Muscle layer of colon (tissue), 2 donors: ENCODE results near the gene CYP1A2.
A peak's percentile ranks its signal among the peaks of the same experiment; 100 is the strongest.
"Not testable (repeated sequence)": the region's sequence is repeated elsewhere in the genome, so short reads cannot be mapped to it uniquely, and the experiment has no call there.

Experiments used
- H3K27ac ChIP-seq: one replicate; pipeline ENCODE4 v1.7.0; 2013; ENCODE audit warnings: low read depth, mild to moderate bottlenecking, low read length, moderate library complexity
- H3K27me3 ChIP-seq, 2 donors: one replicate each; pipeline ENCODE4 v1.7.0; 2013; ENCODE audit warnings: low read length in 2 of 2, mild to moderate bottlenecking in 2 of 2; ENCODE audit not compliant: insufficient read depth in 2 of 2, control insufficient read depth in 1 of 2
- H3K36me3 ChIP-seq: one replicate; pipeline ENCODE4 v1.7.0; 2013; ENCODE audit warnings: mild to moderate bottlenecking, low read length; ENCODE audit not compliant: insufficient read depth
- H3K4me1 ChIP-seq: one replicate; pipeline ENCODE4 v1.7.0; 2013; ENCODE audit warnings: mild to moderate bottlenecking, low read length; ENCODE audit not compliant: insufficient read depth
- H3K4me3 ChIP-seq, 2 donors: one replicate each; pipeline ENCODE4 v1.7.0; 2013; ENCODE audit warnings: low read length in 2 of 2, low read depth in 1 of 2, mild to moderate bottlenecking in 1 of 2, moderate library complexity in 1 of 2
- H3K9ac ChIP-seq: one replicate; pipeline ENCODE4 v1.7.0; 2013; ENCODE audit warnings: low read length
- H3K9me3 ChIP-seq: one replicate; pipeline ENCODE4 v1.7.0; 2013; ENCODE audit warnings: mild to moderate bottlenecking, low read length
- donor health status: abdominal sarcoma.
- donor health status: Adenocarcinoma of cecum.

Gene CYP1A2

DNA sequence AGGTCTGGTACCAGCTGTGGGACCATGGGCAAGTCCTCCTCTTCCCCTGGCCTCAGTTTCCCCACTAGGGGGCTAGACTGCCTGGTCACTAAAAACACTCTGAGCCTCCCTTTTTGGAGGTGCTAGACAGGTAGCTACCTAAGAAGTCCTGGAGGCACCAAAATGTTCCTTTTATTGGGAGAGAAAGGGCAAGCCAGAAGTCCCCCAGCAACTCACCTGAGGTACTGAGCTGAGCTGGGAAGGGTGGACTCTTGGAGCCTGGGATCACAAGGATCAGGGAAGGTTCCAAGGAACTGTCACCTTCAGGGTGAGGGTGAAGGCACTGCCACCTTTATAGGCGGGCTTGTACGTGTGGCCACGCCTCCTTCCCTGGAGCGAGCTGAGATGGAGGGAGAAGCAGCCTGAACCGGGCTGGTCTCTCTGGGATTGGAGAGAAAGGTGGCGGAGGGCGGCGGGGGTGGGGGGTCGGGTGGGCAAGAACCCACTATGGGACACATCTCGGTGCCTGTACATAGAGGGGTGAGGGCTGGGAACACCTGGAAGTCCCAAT lies 23.3 kb upstream of the CYP1A2 start, which contains the start of gene CYP1A1:
Gene CYP1A1, minus strand, starts transcription at position 304 of the 550 bp plus-strand sequence. CDS start 2,431 bp downstream, outside the sequence.
- H3K9ac ChIP-seq = no peak within 1 kb of the TSS
- no peak within 1 kb of the TSS for H3K27ac ChIP-seq
- H3K36me3 ChIP-seq = no peaks in the 10 kb centered on the region
- H3K9me3 ChIP-seq = no peaks in the 10 kb centered on the region
- peaks cover 0 to 15% of the 10 kb centered on the region in 2 donors for H3K27me3 ChIP-seq
- peak within 1 kb of the TSS; percentile 63 to 70 for H3K4me3 ChIP-seq
- H3K4me1 ChIP-seq = peaks cover 7% of the 10 kb centered on the region

DNA sequence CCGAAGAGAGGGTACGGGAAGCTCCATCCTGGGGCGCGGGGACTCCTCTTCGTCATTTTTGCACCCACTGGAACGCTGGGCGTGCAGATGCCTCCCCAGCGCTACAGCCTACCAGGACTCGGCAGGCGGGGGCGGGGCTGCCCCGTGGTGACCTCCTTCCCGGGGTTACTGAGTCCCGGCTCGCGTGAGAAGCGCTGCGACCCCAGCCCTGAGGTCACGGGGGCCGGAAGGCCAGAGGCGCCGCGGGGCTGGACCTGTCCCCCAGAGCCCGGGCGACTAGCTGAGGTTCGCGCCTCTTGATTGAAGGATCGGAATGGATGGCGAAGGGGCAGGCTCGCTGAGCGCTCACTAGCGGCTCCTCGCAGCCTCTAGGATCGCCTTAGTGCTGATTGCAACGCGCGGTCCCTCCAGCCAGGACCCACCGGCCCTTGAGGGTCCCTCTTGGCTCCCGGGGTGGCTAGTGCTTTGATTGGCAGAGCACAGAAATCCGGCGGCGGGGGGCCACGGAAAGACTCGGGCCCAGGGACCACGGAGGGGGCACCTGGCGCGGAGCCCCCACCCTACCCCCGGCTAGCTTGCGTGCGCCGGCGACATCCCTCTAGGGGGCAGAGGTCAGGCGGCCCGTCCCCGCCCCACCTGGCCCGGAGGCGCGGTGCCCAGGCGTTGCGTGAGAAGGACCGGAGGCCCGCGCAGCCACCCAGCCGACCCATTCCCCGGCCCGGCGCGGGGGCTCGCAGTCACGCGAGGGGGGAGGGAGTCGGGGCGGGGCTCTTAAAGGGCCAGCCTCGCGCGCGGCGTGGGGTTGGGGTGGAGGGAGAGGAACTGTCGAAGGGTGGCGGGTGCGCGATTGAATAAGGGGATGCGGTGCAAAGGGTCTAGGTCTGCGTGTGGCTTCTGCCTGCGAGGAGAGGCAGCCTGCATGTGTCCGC lies 22.5 kb upstream of the CYP1A2 start:
- H3K9ac ChIP-seq = no peak overlapping the region
- no peak overlapping the region for H3K27ac ChIP-seq
- H3K36me3 ChIP-seq = no peaks in the 10 kb centered on the region
- peaks cover 3 to 23% of the 10 kb centered on the region in 2 donors for H3K27me3 ChIP-seq
- no peaks in the 10 kb centered on the region for H3K9me3 ChIP-seq
- peak overlapping the region; percentile 63 to 70 for H3K4me3 ChIP-seq
- H3K4me1 ChIP-seq = peaks cover 7% of the 10 kb centered on the region

DNA sequence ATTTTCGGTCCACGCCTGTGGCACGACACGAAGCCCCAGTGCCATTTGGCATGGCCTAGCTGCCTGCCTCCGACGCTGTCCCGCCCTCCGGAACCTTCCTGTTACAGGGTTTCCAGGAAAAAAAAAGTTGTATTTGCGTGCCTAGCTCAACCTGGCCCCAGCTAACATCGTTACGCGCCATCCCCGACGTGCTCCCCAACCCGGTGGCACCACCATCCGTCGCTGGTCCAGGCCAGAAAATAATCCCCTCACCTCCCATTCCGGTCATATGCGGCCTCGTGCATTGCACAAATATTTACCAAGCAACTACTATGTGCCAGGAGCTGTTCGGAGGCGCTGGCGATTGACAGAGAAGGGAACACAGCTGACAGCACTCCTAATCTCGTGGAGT lies 21.9 kb upstream of the CYP1A2 start:
- H3K27ac ChIP-seq = no peak overlapping the region
- H3K9ac ChIP-seq = no peak overlapping the region
- peak overlapping the region in 1 of 2 donors; percentile 63 for H3K4me3 ChIP-seq
- peaks cover 9 to 30% of the 10 kb centered on the region in 2 donors for H3K27me3 ChIP-seq
- no peaks in the 10 kb centered on the region for H3K36me3 ChIP-seq
- H3K9me3 ChIP-seq = no peaks in the 10 kb centered on the region
- H3K4me1 ChIP-seq = peaks cover 7% of the 10 kb centered on the region

DNA sequence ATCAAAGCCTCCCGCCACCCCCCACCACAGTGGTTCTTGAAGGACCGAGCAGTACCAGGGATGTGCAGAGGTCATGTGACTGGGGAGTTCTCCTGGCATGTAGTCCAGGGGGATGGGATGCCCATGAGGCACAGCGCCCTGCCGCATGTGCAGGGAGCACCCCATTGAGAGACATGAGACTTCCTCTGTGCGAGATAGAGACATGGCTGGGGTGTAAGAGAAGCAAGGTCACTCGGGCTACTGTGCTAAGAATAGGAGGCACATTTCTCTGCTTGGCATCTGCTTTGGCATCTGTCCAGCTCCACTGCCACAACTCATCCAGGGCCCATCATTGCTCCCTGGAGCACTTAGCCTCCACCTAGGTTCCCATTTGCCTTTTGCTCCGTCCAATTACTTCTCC lies 20.9 kb upstream of the CYP1A2 start:
- Histone ChIP-seq H3K4me3 (no peak overlapping the region), H3K27ac (no peak overlapping the region), H3K9me3 (no peaks in the 10 kb centered on the region), H3K9ac (no peak overlapping the region), H3K4me1 (peaks cover 7% of the 10 kb centered on the region), H3K27me3 (peaks cover 9 to 34% of the 10 kb centered on the region in 2 donors), H3K36me3 (no peaks in the 10 kb centered on the region)

DNA sequence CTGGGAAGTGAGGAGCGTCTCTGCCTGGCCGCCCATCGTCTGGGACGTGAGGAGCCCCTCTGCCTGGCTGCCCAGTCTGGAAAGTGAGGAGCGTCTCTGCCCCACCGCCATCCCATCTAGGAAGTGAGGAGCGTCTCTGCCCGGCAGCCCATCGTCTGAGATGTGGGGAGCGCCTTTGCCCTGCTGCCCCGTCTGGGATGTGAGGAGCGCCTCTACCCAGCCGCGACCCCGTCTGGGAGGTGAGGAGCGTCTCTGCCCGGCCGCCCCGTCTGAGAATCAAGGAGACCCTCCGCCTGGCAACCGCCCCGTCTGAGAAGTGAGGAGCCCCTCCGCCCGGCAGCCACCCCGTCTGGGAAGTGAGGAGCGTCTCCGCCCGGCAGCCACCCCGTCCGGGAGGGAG lies 19.9 kb upstream of the CYP1A2 start:
- not testable (repeated sequence) for H3K9ac ChIP-seq, H3K36me3 ChIP-seq, H3K9me3 ChIP-seq, H3K27ac ChIP-seq, H3K4me1 ChIP-seq, H3K4me3 ChIP-seq
- peaks cover 9 to 34% of the 10 kb centered on the region in 2 donors for H3K27me3 ChIP-seq

DNA sequence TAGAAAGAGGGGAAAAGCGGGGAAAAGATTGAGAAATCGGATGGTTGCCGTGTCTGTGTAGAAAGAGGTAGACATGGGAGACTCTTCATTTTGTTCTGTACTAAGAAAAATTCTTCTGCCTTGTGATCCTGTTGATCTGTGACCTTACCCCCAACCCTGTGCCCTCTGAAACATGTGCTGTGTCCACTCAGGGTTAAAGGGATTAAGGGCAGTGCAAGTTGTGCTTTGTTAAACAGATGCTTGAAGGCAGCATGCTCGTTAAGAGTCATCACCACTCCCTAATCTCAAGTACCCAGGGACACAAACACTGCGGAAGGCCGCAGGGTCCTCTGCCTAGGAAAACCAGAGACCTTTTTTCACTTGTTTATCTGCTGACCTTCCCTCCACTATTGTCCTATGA lies 19.3 kb upstream of the CYP1A2 start:
- H3K27ac ChIP-seq, H3K4me1 ChIP-seq, H3K9ac ChIP-seq, H3K36me3 ChIP-seq, H3K4me3 ChIP-seq, H3K9me3 ChIP-seq: not testable (repeated sequence)
- H3K27me3 ChIP-seq = peaks cover 9 to 34% of the 10 kb centered on the region in 2 donors

DNA sequence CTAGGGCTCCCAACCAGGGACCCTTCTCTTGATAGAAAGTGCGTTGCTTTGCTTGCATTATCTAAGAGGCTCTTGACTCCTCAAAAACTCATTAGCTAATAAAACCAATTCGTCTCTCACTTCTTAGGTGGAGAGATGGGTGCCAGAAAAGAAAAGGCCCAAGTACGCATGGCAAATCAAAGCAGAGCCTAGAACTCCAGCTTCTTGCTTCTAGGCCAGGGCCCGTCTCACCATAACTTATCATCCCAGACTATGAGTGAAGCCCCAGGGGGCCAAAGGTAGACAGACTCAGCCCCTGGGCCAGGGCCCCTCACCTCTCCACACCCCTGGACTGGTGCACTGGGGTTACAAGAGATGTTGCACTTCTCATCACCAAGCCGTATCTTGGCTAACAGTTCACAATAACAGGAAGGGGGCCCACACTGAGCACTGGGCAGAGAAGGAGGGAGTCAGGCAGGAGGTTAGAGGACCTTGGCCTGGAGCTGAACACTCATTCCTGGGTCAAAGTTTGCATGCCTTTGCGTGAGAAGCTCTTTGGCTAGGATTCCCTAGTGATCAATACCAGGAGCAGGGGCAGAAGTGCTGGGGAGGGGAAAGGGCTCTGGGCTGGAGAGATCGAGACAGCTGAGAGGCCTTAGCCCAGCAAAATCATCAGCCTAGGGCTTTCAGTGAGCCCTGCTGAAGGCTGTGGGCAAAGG lies 17.9 kb upstream of the CYP1A2 start:
- no peaks in the 10 kb centered on the region for H3K9me3 ChIP-seq
- H3K27me3 ChIP-seq = peaks cover 9 to 34% of the 10 kb centered on the region in 2 donors
- H3K9ac ChIP-seq = no peak overlapping the region
- H3K4me1 ChIP-seq = peaks cover 7% of the 10 kb centered on the region
- no peak overlapping the region for H3K27ac ChIP-seq
- H3K4me3 ChIP-seq = no peak overlapping the region
- no peaks in the 10 kb centered on the region for H3K36me3 ChIP-seq

DNA sequence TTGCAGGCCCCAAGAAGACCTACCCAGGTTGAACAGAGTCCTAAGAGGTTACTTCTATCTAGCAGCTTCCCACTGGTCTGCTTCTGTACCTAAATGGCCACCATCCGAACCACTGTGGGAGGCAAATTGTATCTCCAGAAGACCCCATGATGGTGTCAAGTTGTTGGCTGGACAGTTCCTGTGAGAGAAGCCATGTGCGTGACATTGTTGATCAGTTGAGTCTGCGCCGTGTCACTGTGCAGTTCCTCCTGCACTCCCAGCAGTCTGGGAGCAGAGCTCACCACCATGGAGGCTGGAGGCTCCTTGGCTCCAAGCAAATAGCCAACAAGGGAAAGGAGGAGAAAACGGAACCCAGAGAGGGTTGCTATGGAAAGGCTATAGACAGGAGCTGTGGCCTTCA lies 15.8 kb upstream of the CYP1A2 start:
- no peaks in the 10 kb centered on the region for H3K4me1 ChIP-seq
- H3K9me3 ChIP-seq = no peaks in the 10 kb centered on the region
- no peaks in the 10 kb centered on the region for H3K36me3 ChIP-seq
- H3K27ac ChIP-seq = no peak overlapping the region
- H3K27me3 ChIP-seq = peaks cover 9 to 28% of the 10 kb centered on the region in 2 donors
- H3K4me3 ChIP-seq = no peak overlapping the region
- no peak overlapping the region for H3K9ac ChIP-seq

DNA sequence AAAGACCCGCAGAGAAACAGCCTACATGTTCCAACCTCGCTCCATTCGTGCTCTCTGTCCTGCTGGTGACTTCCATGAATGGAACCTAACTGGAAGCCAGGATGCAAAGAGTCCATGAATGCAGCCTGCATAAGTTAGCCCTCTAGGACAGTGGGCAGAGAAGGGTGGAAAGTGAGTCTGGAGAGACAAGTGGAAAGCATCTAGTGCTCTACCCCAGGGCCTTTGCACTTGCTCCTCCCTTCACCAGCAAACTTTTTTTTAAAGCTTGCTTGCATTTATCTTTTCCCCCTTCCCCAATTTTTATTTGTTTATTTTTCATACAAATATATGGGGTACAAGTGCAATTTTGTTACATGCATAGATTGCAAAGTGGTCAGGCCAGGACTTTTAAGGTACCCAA lies 15.4 kb upstream of the CYP1A2 start:
- Histone ChIP-seq H3K4me1 (no peaks in the 10 kb centered on the region), H3K4me3 (no peak overlapping the region), H3K9ac (no peak overlapping the region), H3K36me3 (no peaks in the 10 kb centered on the region), H3K27me3 (peaks cover 9 to 25% of the 10 kb centered on the region in 2 donors), H3K27ac (no peak overlapping the region), H3K9me3 (no peaks in the 10 kb centered on the region)

DNA sequence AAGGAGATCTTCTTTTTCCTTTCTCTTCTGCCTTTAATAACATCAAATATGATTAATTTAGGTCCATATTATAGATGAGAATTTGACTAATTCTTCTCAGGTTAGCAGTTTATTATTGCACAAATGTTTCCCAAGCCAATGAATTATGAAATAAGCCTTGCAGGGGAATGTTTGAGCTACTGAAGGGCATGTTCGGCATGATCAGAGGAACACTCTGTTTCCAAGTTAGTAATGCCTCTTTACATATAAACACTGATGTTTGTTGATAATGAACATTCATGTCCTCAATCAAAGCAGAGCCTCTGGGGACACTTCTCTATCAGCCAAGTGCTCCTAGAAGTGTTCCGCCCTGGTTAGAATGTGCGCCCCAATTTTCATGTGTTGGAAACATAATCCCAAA lies 13.3 kb upstream of the CYP1A2 start:
- Histone ChIP-seq H3K36me3 (no peaks in the 10 kb centered on the region), H3K9me3 (no peaks in the 10 kb centered on the region), H3K4me3 (no peak overlapping the region), H3K27ac (no peak overlapping the region), H3K4me1 (no peaks in the 10 kb centered on the region), H3K27me3 (peaks cover 9 to 18% of the 10 kb centered on the region in 2 donors), H3K9ac (no peak overlapping the region)

DNA sequence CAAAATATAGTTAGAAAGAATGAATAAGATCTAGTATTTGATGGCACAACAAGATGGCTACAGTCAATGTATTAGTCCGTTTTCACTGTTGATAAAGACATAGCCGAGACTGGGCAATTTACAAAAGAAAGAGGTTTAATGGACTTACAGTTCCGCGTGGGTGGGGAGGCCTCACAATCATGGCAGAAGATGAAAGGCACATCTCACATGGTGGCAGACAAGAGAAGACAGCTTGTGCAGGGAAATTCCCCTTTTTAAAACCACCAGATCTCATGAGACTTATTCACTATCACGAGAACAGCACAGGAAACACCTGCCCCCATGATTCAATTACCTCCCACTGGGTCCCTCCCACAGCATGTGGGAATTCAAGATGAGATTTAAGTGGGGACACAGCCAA lies 10.4 kb upstream of the CYP1A2 start:
- not testable (repeated sequence) for H3K36me3 ChIP-seq, H3K4me1 ChIP-seq, H3K9me3 ChIP-seq, H3K27me3 ChIP-seq, H3K9ac ChIP-seq, H3K27ac ChIP-seq, H3K4me3 ChIP-seq
